ENCODE measurements around the gene COLEC11. TPM values are rescaled to one million over a fixed set of nuclear protein-coding genes. Genes with fewer than 3 reads are reported as not detected.

The COLEC11 gene
- total RNA-seq, 1 experiment from 2014 or later = 0.39 TPM

DNA sequence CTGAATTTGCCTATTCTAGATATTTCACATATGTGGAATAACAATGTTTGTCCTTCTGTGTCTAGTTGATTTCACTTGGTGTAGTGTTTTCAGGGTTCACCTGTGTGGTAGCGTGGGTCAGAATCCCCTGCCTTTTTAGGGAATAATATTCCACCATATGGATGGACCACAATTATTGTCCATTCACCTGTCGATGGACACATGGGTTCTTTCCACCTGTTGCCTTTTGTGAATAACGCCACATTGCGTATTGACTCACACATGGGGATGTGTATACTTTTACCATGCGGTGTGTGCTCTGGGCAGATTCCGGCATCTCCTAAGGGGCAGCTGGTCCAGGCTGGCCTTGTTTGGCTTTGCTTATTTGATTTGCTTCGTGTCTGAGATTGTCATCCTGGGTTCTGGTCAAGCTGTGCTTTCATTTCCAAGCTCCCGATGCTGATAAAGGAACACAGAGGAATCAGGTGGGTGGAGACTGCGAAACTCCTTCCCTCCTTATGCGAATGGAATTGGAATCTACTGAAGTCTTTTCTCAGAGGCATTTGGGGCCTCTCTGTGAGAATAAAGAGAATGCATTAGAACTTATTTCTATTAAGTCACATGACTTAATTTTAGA, 44.2 kb downstream of the COLEC11 start:
- H2BK20ac ChIP-seq (ENCODE audit: low read depth, low read length, poor library complexity, severe bottlenecking) = no peak overlapping the region
- TF ChIP-seq CTCF (conservative IDR thresholded peaks at IDR 0.05) = no peak
- H4K5ac ChIP-seq (ENCODE audit: insufficient read length, low read depth, low read length) = no peak overlapping the region
- no peaks in the 10 kb centered on the region for H3K36me3 Mint-ChIP-seq (ENCODE audit: insufficient read depth in 1 of 3, low read depth in 3 of 3)
- no peak overlapping the region for H3K27ac ChIP-seq (ENCODE audit: insufficient read length, low read depth, low read length)
- no peak overlapping the region for H2AFZ ChIP-seq (ENCODE audit: low read length)
- H3K4me3 Mint-ChIP-seq = no peak overlapping the region
- H3K27me3 Mint-ChIP-seq (ENCODE audit: low read depth) = peaks cover 14% of the 10 kb centered on the region
- no peak overlapping the region for H4K91ac ChIP-seq (ENCODE audit: insufficient read length, low read depth, low read length)
- H2BK5ac ChIP-seq (ENCODE audit: insufficient read length, low read length) = no peak overlapping the region
- no peak overlapping the region for H2BK12ac ChIP-seq (ENCODE audit: insufficient read length, low read depth, low read length)
- H4K8ac ChIP-seq (replicated peaks; ENCODE audit: insufficient read length, low read depth, low read length) = no peak overlapping the region
- H3K56ac ChIP-seq (ENCODE audit: insufficient read length, low read depth, low read length) = no peak overlapping the region
- no peak overlapping the region for H2BK15ac ChIP-seq (ENCODE audit: low read depth, low read length)
- no peak overlapping the region for H3K9ac ChIP-seq (ENCODE audit: extremely low read depth, insufficient read length, low read length)
- H3K79me1 ChIP-seq (ENCODE audit: insufficient read depth, low read depth, low read length, poor library complexity, severe bottlenecking) = no peaks in the 10 kb centered on the region
- no peak overlapping the region for H3K27ac Mint-ChIP-seq
- H2BK120ac ChIP-seq (ENCODE audit: low read depth, low read length, poor library complexity, severe bottlenecking) = no peak overlapping the region
- no CpG with 5 or more reads among the region's 10 CpGs for WGBS (ENCODE audit: extremely low coverage, insufficient read length, low lambda C conversion rate)
- H3K23ac ChIP-seq (ENCODE audit: insufficient read length, low read depth, low read length) = no peak overlapping the region
- no peaks in the 10 kb centered on the region for H3K4me1 ChIP-seq (ENCODE audit: insufficient read depth, low read length)
- H3K27me3 ChIP-seq (ENCODE audit: insufficient read depth, low read length) = no peaks in the 10 kb centered on the region
- peaks cover 4% of the 10 kb centered on the region in 2 experiments for H3K4me1 Mint-ChIP-seq
- H3K9me3 Mint-ChIP-seq = no peaks in the 10 kb centered on the region
- H3K79me2 ChIP-seq (ENCODE audit: insufficient read depth, low read length) = no peaks in the 10 kb centered on the region
- H3K14ac ChIP-seq (ENCODE audit: insufficient read depth, low read length) = no peak overlapping the region
- H3T11ph ChIP-seq (ENCODE audit: low read length) = no peak overlapping the region
- no peak overlapping the region for H3K4me2 ChIP-seq (ENCODE audit: insufficient read depth, insufficient read length, low read length)
- no peaks in the 10 kb centered on the region for H3K9me3 ChIP-seq (ENCODE audit: control insufficient read depth, low read depth, low read length)
- no peak overlapping the region for H3K4ac ChIP-seq (ENCODE audit: low read depth, low read length)
- H4K20me1 ChIP-seq (ENCODE audit: control insufficient read depth, insufficient read depth, insufficient read length) = no peaks in the 10 kb centered on the region
- H3K23me2 ChIP-seq (ENCODE audit: insufficient read length, low read depth, low read length, poor library complexity, severe bottlenecking) = no peaks in the 10 kb centered on the region
- no peak overlapping the region for H3K18ac ChIP-seq (ENCODE audit: insufficient read length, low read depth, low read length)
- DNase-seq = no peak
- H2AK5ac ChIP-seq (ENCODE audit: insufficient read length, low read length) = no peak overlapping the region

Data from H9 (cell line).